ENCODE results near the gene POLE. TPM values are rescaled to one million over a fixed set of nuclear protein-coding genes. Genes with fewer than 3 reads are reported as not detected.

The POLE gene
- polyA plus RNA-seq, 1 donor, result 25.9 TPM

- DNase-seq (ENCODE audit: low read depth), result no peak
Observed at GRCh38 chr12:132686825-132687210, 324 bp downstream of the POLE start.

- DNase-seq (ENCODE audit: low read depth), result no peak
Observed at GRCh38 chr12:132685400-132685799, 1.7 kb downstream of the POLE start.

GRCh38 chr12:132677492-132677891 lies 9.7 kb downstream of the POLE start:
- DNase-seq (ENCODE audit: low read depth), result no peak

GRCh38 chr12:132675757-132676432 lies 11.2 kb downstream of the POLE start:
- no peak for DNase-seq (ENCODE audit: low read depth)

- DNase-seq (ENCODE audit: low read depth), result no peak
Observed at GRCh38 chr12:132674561-132674960, 12.6 kb downstream of the POLE start.

- no peak for DNase-seq (ENCODE audit: low read depth)
Observed at GRCh38 chr12:132673288-132674179, 13.6 kb downstream of the POLE start.

GRCh38 chr12:132672678-132673077 lies 14.5 kb downstream of the POLE start:
- no peak for DNase-seq (ENCODE audit: low read depth)

GRCh38 chr12:132672116-132672515 lies 15.0 kb downstream of the POLE start:
- DNase-seq (ENCODE audit: low read depth), result no peak

- DNase-seq (ENCODE audit: low read depth), result no peak
Observed at GRCh38 chr12:132669166-132669879, 17.8 kb downstream of the POLE start.

- DNase-seq (ENCODE audit: low read depth), result no peak
Observed at GRCh38 chr12:132668191-132669088, 18.7 kb downstream of the POLE start.

- DNase-seq (ENCODE audit: low read depth), result no peak
Observed at GRCh38 chr12:132665794-132666193, 21.3 kb downstream of the POLE start.

- no peak for DNase-seq (ENCODE audit: low read depth)
Observed at GRCh38 chr12:132665149-132665491, 22.0 kb downstream of the POLE start.

GRCh38 chr12:132664206-132665148 lies 22.7 kb downstream of the POLE start:
- no peak for DNase-seq (ENCODE audit: low read depth)

GRCh38 chr12:132662901-132663755 lies 24.0 kb downstream of the POLE start:
- DNase-seq (ENCODE audit: low read depth), result no peak

- no peak for DNase-seq (ENCODE audit: low read depth)
Observed at GRCh38 chr12:132661972-132662371, 25.2 kb downstream of the POLE start.

- DNase-seq (ENCODE audit: low read depth), result no peak
Observed at GRCh38 chr12:132660996-132661395, 26.1 kb downstream of the POLE start.

GRCh38 chr12:132660052-132660451 lies 27.1 kb downstream of the POLE start:
- no peak for DNase-seq (ENCODE audit: low read depth)

GRCh38 chr12:132659146-132659545 lies 28.0 kb downstream of the POLE start:
- no peak for DNase-seq (ENCODE audit: low read depth)

- DNase-seq (ENCODE audit: low read depth), result no peak
Observed at GRCh38 chr12:132658149-132658894, 28.8 kb downstream of the POLE start.
